GM10266 (cell line): ENCODE results near the gene POLR1G.
"Not testable (repeated sequence)": the region's sequence is repeated elsewhere in the genome, so short reads cannot be mapped to it uniquely, and the experiment has no call there.

Source experiments
- DNase-seq: peaks from one replicate; pipeline ENCODE4 v3.0.0; 2012; ENCODE audit errors: extremely low spot score
- CTCF ChIP-seq: IDR thresholded peaks from 2 replicates; pipeline ENCODE4 v1.5.1; 2012; ENCODE audit warnings: mild to moderate bottlenecking, low read depth; ENCODE audit not compliant: control insufficient read depth, insufficient read depth; ENCODE audit errors: missing control alignments

POLR1G gene

DNA sequence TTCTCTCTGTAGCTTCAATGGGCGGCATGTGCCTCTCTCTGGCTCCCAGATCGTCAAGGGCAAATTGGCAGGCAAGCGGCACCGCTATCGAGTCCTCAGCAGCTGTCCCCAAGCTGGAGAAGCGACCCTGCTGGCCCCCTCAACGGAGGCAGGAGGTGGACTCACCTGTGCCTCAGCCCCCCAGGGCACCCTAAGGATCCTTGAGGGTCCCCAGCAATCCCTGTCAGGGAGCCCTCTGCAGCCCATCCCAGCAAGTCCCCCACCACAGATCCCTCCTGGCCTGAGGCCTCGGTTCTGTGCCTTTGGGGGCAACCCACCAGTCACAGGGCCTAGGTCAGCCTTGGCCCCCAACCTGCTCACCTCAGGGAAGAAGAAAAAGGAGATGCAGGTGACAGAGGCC lies 1.7 kb downstream of the POLR1G start:
- DNase-seq, result no peak
- no peak for TF ChIP-seq CTCF

GRCh38 chr19:45408830-45409556 lies 2.5 kb downstream of the POLR1G start:
- TF ChIP-seq CTCF, result no peak
- DNase-seq, result no peak

- DNase-seq, result no peak
- no peak for TF ChIP-seq CTCF
Measured at GRCh38 chr19:45409557-45409920, 3.1 kb downstream of the POLR1G start.

- not testable (repeated sequence) for DNase-seq
Measured at GRCh38 chr19:45410330-45410729, 3.9 kb downstream of the POLR1G start.

- TF ChIP-seq CTCF, result no peak
- no peak for DNase-seq
Measured at GRCh38 chr19:45413497-45413896, 7.1 kb downstream of the POLR1G start.

GRCh38 chr19:45414468-45414867 lies 8.0 kb downstream of the POLR1G start:
- DNase-seq, result no peak
- TF ChIP-seq CTCF, result no peak

GRCh38 chr19:45417151-45417550 lies 10.7 kb downstream of the POLR1G start:
- no peak for DNase-seq
- no peak for TF ChIP-seq CTCF

- no peak for DNase-seq
- no peak for TF ChIP-seq CTCF
Measured at GRCh38 chr19:45418802-45419201, 12.4 kb downstream of the POLR1G start.
